SK-N-SH treated with all-trans-retinoic acid at 6 μM for 48 hours (cell line): Measurements from ENCODE around the gene ATP6V0E2.
A peak's percentile ranks its signal among the peaks of the same experiment; 100 is the strongest.

ENCODE experiments used
- ATAC-seq: fragments of 200-7000 bp; cut with Tn5 transposase; 3 replicates; pipeline ENCODE4 v1.9.1; 2020; ENCODE audit warnings: mild to moderate bottlenecking, moderate library complexity
- BACH2 ChIP-seq: fragments of 250-450 bp; sonication (Bioruptor Pico); IDR thresholded peaks from 2 replicates; pipeline ENCODE4 v1.9.0; 2021; ENCODE audit warnings: mild to moderate bottlenecking, borderline replicate concordance
- CREB5 ChIP-seq: fragments of 250-450 bp; sonication (Bioruptor Pico); IDR thresholded peaks from 2 replicates; pipeline ENCODE4 v1.5.1; 2020; ENCODE audit warnings: low read depth, mild to moderate bottlenecking, moderate library complexity
- CSRNP3 ChIP-seq: fragments of 250-450 bp; sonication (Bioruptor Pico); IDR thresholded peaks from 2 replicates; pipeline ENCODE4 v1.5.1; 2021; ENCODE audit warnings: mild to moderate bottlenecking, moderate library complexity
- ESRRG ChIP-seq: fragments of 250-450 bp; sonication (Bioruptor Pico); IDR thresholded peaks from 2 replicates; pipeline ENCODE4 v1.6.1; 2021; ENCODE audit warnings: mild to moderate bottlenecking
- GLIS3 ChIP-seq: fragments of 250-450 bp; sonication (Bioruptor Pico); IDR thresholded peaks from 2 replicates; pipeline ENCODE4 v1.5.0; 2020; ENCODE audit warnings: mild to moderate bottlenecking, moderate library complexity
- ISL1 ChIP-seq: fragments of 250-450 bp; sonication (Bioruptor Pico); IDR thresholded peaks from 2 replicates; pipeline ENCODE4 v2.1.2; 2022; ENCODE audit warnings: mild to moderate bottlenecking, moderate library complexity
- OSR1 ChIP-seq: fragments of 250-450 bp; sonication (Bioruptor Pico); IDR thresholded peaks from 2 replicates; pipeline ENCODE4 v1.8.0; 2022; ENCODE audit warnings: moderate library complexity, mild to moderate bottlenecking, inconsistent platforms
- PPARA ChIP-seq: fragments of 250-450 bp; sonication (Bioruptor Pico); IDR thresholded peaks from 2 replicates; pipeline ENCODE4 v1.5.0; 2020; ENCODE audit warnings: mild to moderate bottlenecking, borderline replicate concordance
- RARB ChIP-seq: fragments of 250-450 bp; sonication (Bioruptor Pico); IDR thresholded peaks from 2 replicates; pipeline ENCODE4 v1.8.0; 2021; ENCODE audit warnings: mild to moderate bottlenecking, moderate library complexity
- SNAI2 ChIP-seq: fragments of 250-450 bp; sonication (Bioruptor Pico); IDR thresholded peaks from 2 replicates; pipeline ENCODE4 v1.5.0; 2020; ENCODE audit warnings: mild to moderate bottlenecking, moderate library complexity
- TCF4 ChIP-seq: fragments of 250-450 bp; sonication (Bioruptor Pico); IDR thresholded peaks from 2 replicates; pipeline ENCODE4 v1.8.0; 2021; ENCODE audit warnings: mild to moderate bottlenecking, moderate library complexity, borderline replicate concordance
- TOX ChIP-seq: fragments of 250-450 bp; sonication (Bioruptor Pico); IDR thresholded peaks from 2 replicates; pipeline ENCODE4 v1.8.0; 2021; ENCODE audit warnings: mild to moderate bottlenecking, moderate library complexity, borderline replicate concordance
- TSHZ2 ChIP-seq: fragments of 250-450 bp; sonication (Bioruptor Pico); IDR thresholded peaks from 2 replicates; pipeline ENCODE4 v1.5.0; 2020; ENCODE audit warnings: mild to moderate bottlenecking, moderate library complexity
- ZC3H10 ChIP-seq: fragments of 250-450 bp; sonication (Bioruptor Pico); IDR thresholded peaks from 2 replicates; pipeline ENCODE4 v1.5.1; 2021; ENCODE audit warnings: mild to moderate bottlenecking, moderate library complexity
- ZFP3 ChIP-seq: fragments of 250-450 bp; sonication (Bioruptor Pico); IDR thresholded peaks from 2 replicates; pipeline ENCODE4 v1.5.0; 2020; ENCODE audit warnings: mild to moderate bottlenecking, moderate library complexity
- ZFP30 ChIP-seq: fragments of 450-650 bp; formaldehyde crosslinking; IDR thresholded peaks from 2 replicates; pipeline ENCODE4 v1.5.0; 2022; ENCODE audit warnings: mild to moderate bottlenecking, moderate library complexity
- ZNF565 ChIP-seq: fragments of 450-650 bp; formaldehyde crosslinking; conservative IDR thresholded peaks from 2 replicates; pipeline ENCODE4 v1.5.0; 2020; ENCODE audit warnings: low read depth, mild to moderate bottlenecking, moderate library complexity
- ZNF70 ChIP-seq: fragments of 450-650 bp; formaldehyde crosslinking; IDR thresholded peaks from 2 replicates; pipeline ENCODE4 v1.5.0; 2020; ENCODE audit warnings: mild to moderate bottlenecking, moderate library complexity
- ZNF8 ChIP-seq: fragments of 450-650 bp; formaldehyde crosslinking; IDR thresholded peaks from 2 replicates; pipeline ENCODE4 v1.5.0; 2020; ENCODE audit warnings: mild to moderate bottlenecking, moderate library complexity
- TF ChIP-seq, protein P1 (sequence below): fragments of 250-450 bp; sonication (Bioruptor Pico); IDR thresholded peaks from 2 replicates; pipeline ENCODE4 v1.8.0; 2020; ENCODE audit warnings: mild to moderate bottlenecking, moderate library complexity, borderline replicate concordance

Gene ATP6V0E2

DNA sequence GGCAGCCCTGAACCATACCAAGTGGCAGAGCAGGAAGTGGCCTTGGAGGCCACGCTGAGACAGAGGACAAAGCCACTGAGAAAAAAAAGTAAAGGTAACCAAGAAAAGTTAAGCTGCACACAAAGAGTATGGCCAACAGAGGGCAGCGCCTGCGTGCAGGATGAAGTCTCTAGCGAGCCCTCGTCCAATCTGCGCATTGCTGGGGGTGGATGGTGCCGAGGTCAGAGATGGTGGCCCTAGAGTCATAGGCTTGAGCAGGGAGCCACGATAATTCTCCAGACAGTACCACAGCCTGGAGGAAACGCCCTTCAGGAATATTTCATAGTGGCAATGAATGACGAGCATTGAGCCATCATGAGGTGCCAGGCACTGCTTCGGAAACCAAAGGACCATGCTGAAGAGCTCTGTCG is 9.7 kb downstream of the ATP6V0E2 start:
- TF ChIP-seq TOX (no peak), ZNF8 (CRISPR knock-in tag) (no peak), CSRNP3 (no peak), ZFP30 (CRISPR knock-in tag) (no peak), PPARA (CRISPR knock-in tag) (no peak), CREB5 (CRISPR knock-in tag) (no peak), ZC3H10 (CRISPR knock-in tag) (no peak), SNAI2 (CRISPR knock-in tag) (no peak), OSR1 (CRISPR knock-in tag) (no peak)
- TF ChIP-seq, protein P1, sequence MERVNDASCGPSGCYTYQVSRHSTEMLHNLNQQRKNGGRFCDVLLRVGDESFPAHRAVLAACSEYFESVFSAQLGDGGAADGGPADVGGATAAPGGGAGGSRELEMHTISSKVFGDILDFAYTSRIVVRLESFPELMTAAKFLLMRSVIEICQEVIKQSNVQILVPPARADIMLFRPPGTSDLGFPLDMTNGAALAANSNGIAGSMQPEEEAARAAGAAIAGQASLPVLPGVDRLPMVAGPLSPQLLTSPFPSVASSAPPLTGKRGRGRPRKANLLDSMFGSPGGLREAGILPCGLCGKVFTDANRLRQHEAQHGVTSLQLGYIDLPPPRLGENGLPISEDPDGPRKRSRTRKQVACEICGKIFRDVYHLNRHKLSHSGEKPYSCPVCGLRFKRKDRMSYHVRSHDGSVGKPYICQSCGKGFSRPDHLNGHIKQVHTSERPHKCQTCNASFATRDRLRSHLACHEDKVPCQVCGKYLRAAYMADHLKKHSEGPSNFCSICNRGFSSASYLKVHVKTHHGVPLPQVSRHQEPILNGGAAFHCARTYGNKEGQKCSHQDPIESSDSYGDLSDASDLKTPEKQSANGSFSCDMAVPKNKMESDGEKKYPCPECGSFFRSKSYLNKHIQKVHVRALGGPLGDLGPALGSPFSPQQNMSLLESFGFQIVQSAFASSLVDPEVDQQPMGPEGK (CRISPR knock-in tag) = no peak
- peak; percentile 86 for ATAC-seq

- TF ChIP-seq ZFP30 (CRISPR knock-in tag) = no peak
- TF ChIP-seq ZNF70 (CRISPR knock-in tag) = no peak
- no peak for TF ChIP-seq CSRNP3
- TF ChIP-seq SNAI2 (CRISPR knock-in tag) = no peak
- no peak for TF ChIP-seq ISL1 (CRISPR knock-in tag)
- no peak for TF ChIP-seq ZNF8 (CRISPR knock-in tag)
- no peak for TF ChIP-seq ZFP3 (CRISPR knock-in tag)
- TF ChIP-seq TCF4 = no peak
- TF ChIP-seq TSHZ2 = no peak
- TF ChIP-seq ZNF565 (CRISPR knock-in tag) = no peak
- no peak for TF ChIP-seq GLIS3 (CRISPR knock-in tag)
- TF ChIP-seq BACH2 (CRISPR knock-in tag) = no peak
- TF ChIP-seq ESRRG (CRISPR knock-in tag) = no peak
- TF ChIP-seq, protein P1 (CRISPR knock-in tag) = no peak
- no peak for TF ChIP-seq ZC3H10 (CRISPR knock-in tag)
- TF ChIP-seq CREB5 (CRISPR knock-in tag) = no peak
- TF ChIP-seq OSR1 (CRISPR knock-in tag) = no peak
- TF ChIP-seq PPARA (CRISPR knock-in tag) = no peak
- no peak for TF ChIP-seq RARB
- TF ChIP-seq TOX = no peak
- no peak for ATAC-seq
Measured at GRCh38 chr7:149884016-149884415, 10.2 kb downstream of the ATP6V0E2 start.
